SK-N-SH (cell line): ENCODE data around the gene OR6P1. TPM values are rescaled to one million over a fixed set of nuclear protein-coding genes. Genes with fewer than 3 reads are reported as not detected.

Experiments
- CTCF ChIA-PET: fragments of 300-600, 350-600 bp; formaldehyde crosslinking; extraction: SDS; loops from one replicate; lab custom pipeline; 2021; lab: Yijun Ruan, JAX
- POLR2A ChIA-PET: fragments of 350-600 bp; sonication (Branson Sonifier 250); formaldehyde crosslinking; extraction: SDS; loops from one replicate; lab custom pipeline; 2020; ENCODE audit warnings: antibody characterized with exemption, inconsistent platforms; lab: Yijun Ruan, JAX
- DNase-seq: peaks from one replicate; pipeline ENCODE4 v3.0.0; 2012
- H2AFZ ChIP-seq: fragments of 200-600 bp; sonication (generic); 2 replicates; pipeline ENCODE4 v1.8.1; 2016; ENCODE audit warnings: antibody characterized with exemption, mild to moderate bottlenecking, low read depth
- H3F3A ChIP-seq: fragments of 200-600 bp; sonication (generic); replicated peaks from 2 replicates; pipeline ENCODE3; 2016; ENCODE audit warnings: antibody characterized with exemption, mild to moderate bottlenecking; ENCODE audit not compliant: insufficient read depth
- H3K27ac ChIP-seq, 2 experiments: fragments of 200-500 bp in 1 of 2; fragments of 200-600 bp in 1 of 2; sonication (Bioruptor generic) in 1 of 2; sonication (generic), shearing (Covaris generic) in 1 of 2; 2 replicates each; pipeline versions ENCODE4 v1.5.1 to v1.6.1; 2014 to 2016; ENCODE audit warnings: low read depth in 2 of 2, inconsistent platforms in 1 of 2, low read length in 1 of 2, mild to moderate bottlenecking in 1 of 2, mixed read lengths in 1 of 2
- H3K27me3 ChIP-seq: fragments of 200-600 bp; sonication (generic), shearing (Covaris generic); 2 replicates; pipeline ENCODE4 v1.6.1; 2016; ENCODE audit warnings: mixed run types; ENCODE audit not compliant: insufficient read depth
- H3K36me3 ChIP-seq, 2 experiments: fragments of 200-500 bp in 1 of 2; fragments of 200-600 bp in 1 of 2; sonication (Bioruptor generic) in 1 of 2; sonication (generic) in 1 of 2; replicated peaks in 1 of 2; 2 replicates each; pipeline versions ENCODE3 to v1.5.1; 2014 to 2016; ENCODE audit warnings: low read length in 1 of 2, mild to moderate bottlenecking in 1 of 2; ENCODE audit not compliant: insufficient read depth in 2 of 2, control insufficient read depth in 1 of 2
- H3K4me1 ChIP-seq, 2 experiments: fragments of 200-500 bp in 1 of 2; fragments of 200-600 bp in 1 of 2; sonication (Bioruptor generic) in 1 of 2; sonication (generic), shearing (Covaris generic) in 1 of 2; 2 replicates each; pipeline versions ENCODE4 v1.5.1 to v1.6.1; 2014 to 2016; ENCODE audit warnings: low read depth in 1 of 2, low read length in 1 of 2, mixed run types in 1 of 2; ENCODE audit not compliant: insufficient read depth in 2 of 2, control insufficient read depth in 1 of 2
- H3K4me2 ChIP-seq: fragments of 200-600 bp; sonication (generic), shearing (Covaris generic); 2 replicates; pipeline ENCODE4 v1.6.1; 2017; ENCODE audit warnings: mixed run types
- H3K4me3 ChIP-seq, 2 experiments: fragments of 200-500 bp in 1 of 2; fragments of 200-600 bp in 1 of 2; sonication (Bioruptor generic) in 1 of 2; sonication (generic), shearing (Covaris generic) in 1 of 2; 2 replicates each; pipeline versions ENCODE4 v1.5.1 to v1.8.1; 2014 to 2016; ENCODE audit warnings: low read depth in 2 of 2, inconsistent platforms in 1 of 2, low read length in 1 of 2, mild to moderate bottlenecking in 1 of 2, mixed read lengths in 1 of 2, moderate library complexity in 1 of 2
- H3K79me2 ChIP-seq: fragments of 200-600 bp; sonication (generic); 2 replicates; pipeline ENCODE4 v1.8.1; 2017; ENCODE audit warnings: mild to moderate bottlenecking; ENCODE audit not compliant: insufficient read depth
- H3K9ac ChIP-seq: fragments of 200-600 bp; sonication (generic); 2 replicates; pipeline ENCODE4 v1.6.1; 2017; ENCODE audit warnings: mixed run types
- H3K9me2 ChIP-seq: fragments of 200-600 bp; sonication (generic); 2 replicates; pipeline ENCODE4 v1.6.1; 2017; ENCODE audit warnings: mixed run types
- H3K9me3 ChIP-seq: fragments of 200-600 bp; sonication (generic); 2 replicates; pipeline ENCODE4 v1.6.1; 2017; ENCODE audit warnings: mixed run types, mild to moderate bottlenecking, moderate library complexity
- H4K20me1 ChIP-seq: fragments of 200-600 bp; sonication (generic); 2 replicates; pipeline ENCODE4 v1.6.1; 2017; ENCODE audit warnings: mild to moderate bottlenecking, mixed run types; ENCODE audit not compliant: insufficient read depth
- CTCF ChIP-seq: fragments of 200-600 bp; sonication (generic); IDR thresholded peaks from 2 replicates; pipeline ENCODE4 v1.6.1; 2017; ENCODE audit warnings: antibody characterized with exemption, mild to moderate bottlenecking, moderate library complexity
- ELF1 ChIP-seq: IDR thresholded peaks from 2 replicates; pipeline ENCODE4 v1.4.0; 2012
- FOSL2 ChIP-seq: IDR thresholded peaks from 2 replicates; pipeline ENCODE4 v1.4.0; 2012; ENCODE audit warnings: low read depth, mild to moderate bottlenecking, moderate library complexity, borderline replicate concordance
- FOXM1 ChIP-seq: IDR thresholded peaks from 2 replicates; pipeline ENCODE4 v1.4.0; 2012; ENCODE audit warnings: low read depth, mild to moderate bottlenecking
- GABPA ChIP-seq: IDR thresholded peaks from 2 replicates; pipeline ENCODE4 v1.4.0; 2012; ENCODE audit warnings: low read depth, mild to moderate bottlenecking
- JUND ChIP-seq: IDR thresholded peaks from 2 replicates; pipeline ENCODE4 v1.4.0; 2012
- MXI1 ChIP-seq: IDR thresholded peaks from 2 replicates; pipeline ENCODE4 v1.6.1; 2012; ENCODE audit warnings: mild to moderate bottlenecking, low read depth, low read length, improper control_type of control experiment
- NFIC ChIP-seq: IDR thresholded peaks from 2 replicates; pipeline ENCODE4 v1.4.0; 2012; ENCODE audit warnings: borderline replicate concordance
- NRF1 ChIP-seq: IDR thresholded peaks from 2 replicates; pipeline ENCODE4 v1.6.1; 2012; ENCODE audit warnings: low read depth, mild to moderate bottlenecking, low read length
- RAD21 ChIP-seq: IDR thresholded peaks from 2 replicates; pipeline ENCODE4 v1.6.1; 2012; ENCODE audit warnings: mild to moderate bottlenecking, low read length
- RCOR1 ChIP-seq: fragments of 150-350 bp; IDR thresholded peaks from 2 replicates; pipeline ENCODE4 v1.6.1; 2017; ENCODE audit warnings: antibody characterized with exemption, low read length
- REST ChIP-seq: IDR thresholded peaks from 2 replicates; pipeline ENCODE4 v1.6.1; 2012; ENCODE audit warnings: mild to moderate bottlenecking, low read depth, low read length, moderate library complexity
- RFX5 ChIP-seq: IDR thresholded peaks from 2 replicates; pipeline ENCODE4 v1.6.1; 2012; ENCODE audit warnings: mild to moderate bottlenecking, improper control_type of control experiment, low read length
- RXRA ChIP-seq: IDR thresholded peaks from 2 replicates; pipeline ENCODE4 v1.4.0; 2012; ENCODE audit warnings: low read depth, mild to moderate bottlenecking, borderline replicate concordance
- TAF1 ChIP-seq: IDR thresholded peaks from 2 replicates; pipeline ENCODE4 v1.6.1; 2012; ENCODE audit warnings: low read depth, mild to moderate bottlenecking, low read length, moderate library complexity, borderline replicate concordance
- TEAD4 ChIP-seq: IDR thresholded peaks from 2 replicates; pipeline ENCODE4 v1.4.0; 2012; ENCODE audit warnings: mild to moderate bottlenecking, borderline replicate concordance; ENCODE audit not compliant: insufficient read depth
- USF1 ChIP-seq: IDR thresholded peaks from 2 replicates; pipeline ENCODE4 v1.4.0; 2012; ENCODE audit warnings: low read depth, borderline replicate concordance
- WGBS: methylation state at CpG from one replicate; pipeline ENCODE4 v1.1.6; 2017; ENCODE audit warnings: low lambda C conversion rate; 5-methylcytosine and 5-hydroxymethylcytosine counted together
- polyA plus RNA-seq, 3 experiments: library from polyadenylated mRNA; depleted of rRNA; stranded (reverse); fragments of >200 nt; gene quantifications; 2 replicates each; pipeline ENCODE4 v1.2.3, GENCODE V29; 2012

The OR6P1 gene
- polyA plus RNA-seq, 1 of the 3 experiments (the other 2 are of a cell fraction) = not detected

- TF ChIP-seq USF1 (no peak), RAD21 (no peak), FOSL2 (no peak), MXI1 (no peak), REST (no peak), ELF1 (no peak), RFX5 (no peak)
Measured at GRCh38 chr1:158520955-158521665, 49.3 kb downstream of the OR6P1 start (continued).

GRCh38 chr1:158520021-158520420 lies 50.4 kb downstream of the OR6P1 start:
- ChIA-PET POLR2A (no interaction called here), CTCF (no interaction called here)
- Histone ChIP-seq H3F3A (no peaks in the 10 kb centered on the region), H3K9me2 (no peaks in the 10 kb centered on the region), H3K9me3 (no peaks in the 10 kb centered on the region), H3K79me2 (no peaks in the 10 kb centered on the region), H2AFZ (no peak overlapping the region), H4K20me1 (no peaks in the 10 kb centered on the region), H3K27me3 (no peaks in the 10 kb centered on the region; the same call in 1 of the 2 replicates), H3K27ac (no peak overlapping the region), H3K9ac (no peak overlapping the region), H3K4me3 (no peak overlapping the region), H3K36me3 (no peaks in the 10 kb centered on the region), H3K4me2 (no peak overlapping the region)
- 9% methylated on average over 1 of the region's 1 CpG for WGBS
- no peak for DNase-seq
- TF ChIP-seq TAF1 (no peak), NRF1 (no peak), CTCF (no peak), RXRA (no peak), JUND (no peak), REST (no peak), NFIC (no peak), ELF1 (no peak), TEAD4 (no peak), RCOR1 (no peak), GABPA (no peak), FOXM1 (no peak)
- TF ChIP-seq, all 33 proteins: peak for 0
- no peaks in the 10 kb centered on the region for H3K4me1 ChIP-seq
